Endodermal cell (in vitro differentiated cells): ENCODE measurements around the gene KRTAP22-1. TPM values are rescaled to one million over a fixed set of nuclear protein-coding genes. Genes with fewer than 3 reads are reported as not detected.

Source experiments
- DNase-seq: peaks from one replicate; pipeline ENCODE4 v3.0.0-alpha.2; 2017
- H3K27ac ChIP-seq: 2 replicates; pipeline ENCODE4 v1.5.1; 2013; ENCODE audit warnings: mild to moderate bottlenecking, low read depth, low read length, moderate library complexity
- H3K27me3 ChIP-seq: 2 replicates; pipeline ENCODE4 v1.6.1; 2013; ENCODE audit warnings: mild to moderate bottlenecking, low read length, moderate library complexity; ENCODE audit not compliant: insufficient read depth, control insufficient read depth, poor library complexity, severe bottlenecking
- H3K36me3 ChIP-seq: 2 replicates; pipeline ENCODE4 v1.7.0; 2013; ENCODE audit warnings: mild to moderate bottlenecking, low read length, moderate library complexity; ENCODE audit not compliant: control insufficient read depth, insufficient read depth
- H3K4me1 ChIP-seq: one replicate; pipeline ENCODE4 v1.7.0; 2013; ENCODE audit warnings: low read length; ENCODE audit not compliant: control insufficient read depth, insufficient read depth
- H3K4me3 ChIP-seq: 2 replicates; pipeline ENCODE4 v1.5.1; 2013; ENCODE audit warnings: mild to moderate bottlenecking, low read length, moderate library complexity
- H3K9ac ChIP-seq: 2 replicates; pipeline ENCODE4 v1.6.1; 2013; ENCODE audit warnings: mild to moderate bottlenecking, low read length, moderate library complexity; ENCODE audit not compliant: poor library complexity, severe bottlenecking; ENCODE audit errors: extremely low read depth
- H3K9me3 ChIP-seq: 2 replicates; pipeline ENCODE4 v1.6.1; 2013; ENCODE audit warnings: mild to moderate bottlenecking, low read length, moderate library complexity; ENCODE audit not compliant: control insufficient read depth
- H3K27ac Mint-ChIP-seq: 2 replicates; pipeline ENCODE4 v1.8.0; 2020; ENCODE audit warnings: mixed read lengths
- H3K27me3 Mint-ChIP-seq: 2 replicates; pipeline ENCODE4 v1.8.0; 2021; ENCODE audit warnings: mild to moderate bottlenecking, mixed read lengths; ENCODE audit not compliant: insufficient read depth
- H3K36me3 Mint-ChIP-seq: 2 replicates; pipeline ENCODE4 v1.8.0; 2020; ENCODE audit warnings: low read depth, mixed read lengths
- H3K4me1 Mint-ChIP-seq: 2 replicates; pipeline ENCODE4 v1.8.0; 2020; ENCODE audit warnings: mixed read lengths
- H3K4me3 Mint-ChIP-seq: 2 replicates; pipeline ENCODE4 v1.8.0; 2020; ENCODE audit warnings: mild to moderate bottlenecking, moderate library complexity, mixed read lengths
- H3K9me3 Mint-ChIP-seq: 2 replicates; pipeline ENCODE4 v1.8.0; 2020; ENCODE audit warnings: mild to moderate bottlenecking, mixed read lengths
- CTCF ChIP-seq: fragments of 200-600 bp; sonication (generic); conservative IDR thresholded peaks from 2 replicates; pipeline ENCODE4 v1.5.0; 2021; ENCODE audit warnings: antibody characterized with exemption, mild to moderate bottlenecking
- WGBS, 2 experiments: methylation state at CpG; one replicate each; pipeline versions ENCODE4 v1.1.5 to v1.1.7; 2013; ENCODE audit warnings: missing lambda C conversion rate in 2 of 2, mixed read lengths in 1 of 2; ENCODE audit not compliant: insufficient coverage in 1 of 2, insufficient read length in 1 of 2; 5-methylcytosine and 5-hydroxymethylcytosine counted together
- total RNA-seq, 2 donors: library from RNA; stranded (reverse); fragmentation: NEBNext Ultra II Directional in 1 of 2; extraction: Animal tissue kit (Norgen Biotek cat#: 25700) in 1 of 2; gene quantifications; 2 replicates in 1 of 2; 3 replicates in 1 of 2; pipeline ENCODE4 v1.2.1, GENCODE V29; 2021

KRTAP22-1 gene
- total RNA-seq, 2 donors from 2014 or later, result not detected

GRCh38 chr21:30563630-30564029 lies 37.3 kb upstream of the KRTAP22-1 start:
- no peaks in the 10 kb centered on the region for H3K27me3 Mint-ChIP-seq
- H3K9me3 Mint-ChIP-seq, result peaks cover 16% of the 10 kb centered on the region
- no peak for TF ChIP-seq CTCF
- peaks cover 8% of the 10 kb centered on the region for H3K9me3 ChIP-seq
- no peaks in the 10 kb centered on the region for H3K36me3 Mint-ChIP-seq
- DNase-seq, result no peak
- H3K4me3 ChIP-seq, result no peak overlapping the region
- H3K4me3 Mint-ChIP-seq, result no peak overlapping the region
- H3K4me1 Mint-ChIP-seq, result no peaks in the 10 kb centered on the region
- no peak overlapping the region for H3K27ac ChIP-seq
- H3K36me3 ChIP-seq, result no peaks in the 10 kb centered on the region
- H3K27ac Mint-ChIP-seq, result no peak overlapping the region
- WGBS, 2 experiments, result 90% methylated on average over 1 of the region's 2 CpGs; no CpG with 5 or more reads in 1 of the 2 experiments
- H3K27me3 ChIP-seq, result no peaks in the 10 kb centered on the region
- H3K4me1 ChIP-seq, result no peaks in the 10 kb centered on the region
- H3K9ac ChIP-seq, result no peak overlapping the region

- Mint-ChIP-seq H3K4me3 (no peak overlapping the region), H3K4me1 (no peaks in the 10 kb centered on the region), H3K27me3 (no peaks in the 10 kb centered on the region), H3K36me3 (no peaks in the 10 kb centered on the region), H3K9me3 (peaks cover 8% of the 10 kb centered on the region), H3K27ac (no peak overlapping the region)
- Histone ChIP-seq H3K27ac (no peak overlapping the region), H3K9ac (no peak overlapping the region), H3K36me3 (no peaks in the 10 kb centered on the region), H3K27me3 (no peaks in the 10 kb centered on the region), H3K4me1 (peaks cover 3% of the 10 kb centered on the region), H3K9me3 (no peaks in the 10 kb centered on the region), H3K4me3 (no peak overlapping the region)
- no peak for DNase-seq
- no peak for TF ChIP-seq CTCF
Observed at GRCh38 chr21:30567617-30568016, 33.3 kb upstream of the KRTAP22-1 start.

- Histone ChIP-seq H3K9me3 (no peaks in the 10 kb centered on the region), H3K9ac (no peak overlapping the region), H3K4me1 (no peaks in the 10 kb centered on the region), H3K27ac (no peak overlapping the region), H3K27me3 (peaks cover 36% of the 10 kb centered on the region), H3K4me3 (no peak overlapping the region), H3K36me3 (no peaks in the 10 kb centered on the region)
- no peak overlapping the region for H3K27ac Mint-ChIP-seq
- no peaks in the 10 kb centered on the region for H3K27me3 Mint-ChIP-seq
- no peak overlapping the region for H3K4me3 Mint-ChIP-seq
- H3K4me1 Mint-ChIP-seq, result no peaks in the 10 kb centered on the region
- DNase-seq, result no peak
- H3K36me3 Mint-ChIP-seq, result no peaks in the 10 kb centered on the region
- H3K9me3 Mint-ChIP-seq, result peaks cover 5% of the 10 kb centered on the region
- TF ChIP-seq CTCF, result no peak
Observed at GRCh38 chr21:30577766-30578165, 23.1 kb upstream of the KRTAP22-1 start.
